ENCODE data around the gene CES1. TPM values are rescaled to one million over a fixed set of nuclear protein-coding genes. Genes with fewer than 3 reads are reported as not detected.

CES1 gene
- total RNA-seq, 1 experiment from 2014 or later: 1.5 TPM

DNA sequence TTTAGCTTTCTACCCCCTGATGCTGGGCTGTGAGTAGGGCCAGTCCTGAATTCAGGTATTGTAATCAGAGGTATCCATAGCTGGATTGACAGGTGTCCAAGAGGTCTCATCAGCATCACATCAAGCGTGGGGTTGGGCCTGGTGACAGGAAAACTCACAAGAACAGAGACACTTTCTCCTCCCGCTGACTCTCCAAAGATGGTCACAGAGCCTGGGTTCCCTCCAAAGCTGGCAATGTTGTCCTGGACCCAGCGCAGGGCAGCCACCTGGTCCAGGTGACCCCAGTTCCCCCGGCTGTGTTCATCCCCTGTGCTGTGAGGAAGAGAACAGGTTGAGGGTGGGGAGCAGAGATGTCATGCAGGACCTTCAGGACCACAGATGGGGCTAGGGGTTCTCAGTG lies 11.7 kb downstream of the CES1 start (continued):
- TF ChIP-seq ETV6 (CRISPR knock-in tag; IDR thresholded peaks at IDR 0.05): no peak
- TF ChIP-seq, protein P1, sequence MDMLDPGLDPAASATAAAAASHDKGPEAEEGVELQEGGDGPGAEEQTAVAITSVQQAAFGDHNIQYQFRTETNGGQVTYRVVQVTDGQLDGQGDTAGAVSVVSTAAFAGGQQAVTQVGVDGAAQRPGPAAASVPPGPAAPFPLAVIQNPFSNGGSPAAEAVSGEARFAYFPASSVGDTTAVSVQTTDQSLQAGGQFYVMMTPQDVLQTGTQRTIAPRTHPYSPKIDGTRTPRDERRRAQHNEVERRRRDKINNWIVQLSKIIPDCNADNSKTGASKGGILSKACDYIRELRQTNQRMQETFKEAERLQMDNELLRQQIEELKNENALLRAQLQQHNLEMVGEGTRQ (CRISPR knock-in tag; IDR thresholded peaks at IDR 0.05): no peak

DNA sequence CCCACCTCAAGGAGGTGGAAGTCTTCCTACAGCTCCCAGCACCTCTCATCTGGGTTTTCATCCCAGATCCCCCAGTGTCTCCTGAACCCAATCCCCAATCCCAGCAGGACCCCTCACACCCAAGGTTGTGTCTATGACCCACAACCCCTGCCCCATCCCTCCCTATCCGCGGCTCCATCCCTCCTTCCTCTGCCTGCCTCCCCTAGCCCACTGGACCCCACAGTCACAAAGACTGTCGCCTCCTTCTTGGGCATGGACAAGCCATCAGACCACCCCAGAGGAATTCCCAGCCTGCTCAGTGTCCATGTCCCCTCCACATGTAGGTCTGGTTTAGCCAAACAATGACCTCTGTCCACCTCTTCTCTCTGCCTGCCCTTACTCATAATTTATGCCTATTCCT lies 12.3 kb downstream of the CES1 start:
- POLR2A ChIA-PET: no interaction called here
- no peak overlapping the region for H3K27ac Mint-ChIP-seq
- H3K4me1 Mint-ChIP-seq: no peaks in the 10 kb centered on the region
- no peak for TF ChIP-seq PRRX2 (CRISPR knock-in tag; IDR thresholded peaks at IDR 0.05)
- TF ChIP-seq ZNF317 (CRISPR knock-in tag; IDR thresholded peaks at IDR 0.05; ENCODE audit: borderline replicate concordance, low read depth): no peak
- TF ChIP-seq, protein P2, sequence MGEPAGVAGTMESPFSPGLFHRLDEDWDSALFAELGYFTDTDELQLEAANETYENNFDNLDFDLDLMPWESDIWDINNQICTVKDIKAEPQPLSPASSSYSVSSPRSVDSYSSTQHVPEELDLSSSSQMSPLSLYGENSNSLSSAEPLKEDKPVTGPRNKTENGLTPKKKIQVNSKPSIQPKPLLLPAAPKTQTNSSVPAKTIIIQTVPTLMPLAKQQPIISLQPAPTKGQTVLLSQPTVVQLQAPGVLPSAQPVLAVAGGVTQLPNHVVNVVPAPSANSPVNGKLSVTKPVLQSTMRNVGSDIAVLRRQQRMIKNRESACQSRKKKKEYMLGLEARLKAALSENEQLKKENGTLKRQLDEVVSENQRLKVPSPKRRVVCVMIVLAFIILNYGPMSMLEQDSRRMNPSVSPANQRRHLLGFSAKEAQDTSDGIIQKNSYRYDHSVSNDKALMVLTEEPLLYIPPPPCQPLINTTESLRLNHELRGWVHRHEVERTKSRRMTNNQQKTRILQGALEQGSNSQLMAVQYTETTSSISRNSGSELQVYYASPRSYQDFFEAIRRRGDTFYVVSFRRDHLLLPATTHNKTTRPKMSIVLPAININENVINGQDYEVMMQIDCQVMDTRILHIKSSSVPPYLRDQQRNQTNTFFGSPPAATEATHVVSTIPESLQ (CRISPR knock-in tag; IDR thresholded peaks at IDR 0.05): no peak
- TF ChIP-seq SP1 (CRISPR knock-in tag; conservative IDR thresholded peaks at IDR 0.05): no peak
- TF ChIP-seq, protein P3, sequence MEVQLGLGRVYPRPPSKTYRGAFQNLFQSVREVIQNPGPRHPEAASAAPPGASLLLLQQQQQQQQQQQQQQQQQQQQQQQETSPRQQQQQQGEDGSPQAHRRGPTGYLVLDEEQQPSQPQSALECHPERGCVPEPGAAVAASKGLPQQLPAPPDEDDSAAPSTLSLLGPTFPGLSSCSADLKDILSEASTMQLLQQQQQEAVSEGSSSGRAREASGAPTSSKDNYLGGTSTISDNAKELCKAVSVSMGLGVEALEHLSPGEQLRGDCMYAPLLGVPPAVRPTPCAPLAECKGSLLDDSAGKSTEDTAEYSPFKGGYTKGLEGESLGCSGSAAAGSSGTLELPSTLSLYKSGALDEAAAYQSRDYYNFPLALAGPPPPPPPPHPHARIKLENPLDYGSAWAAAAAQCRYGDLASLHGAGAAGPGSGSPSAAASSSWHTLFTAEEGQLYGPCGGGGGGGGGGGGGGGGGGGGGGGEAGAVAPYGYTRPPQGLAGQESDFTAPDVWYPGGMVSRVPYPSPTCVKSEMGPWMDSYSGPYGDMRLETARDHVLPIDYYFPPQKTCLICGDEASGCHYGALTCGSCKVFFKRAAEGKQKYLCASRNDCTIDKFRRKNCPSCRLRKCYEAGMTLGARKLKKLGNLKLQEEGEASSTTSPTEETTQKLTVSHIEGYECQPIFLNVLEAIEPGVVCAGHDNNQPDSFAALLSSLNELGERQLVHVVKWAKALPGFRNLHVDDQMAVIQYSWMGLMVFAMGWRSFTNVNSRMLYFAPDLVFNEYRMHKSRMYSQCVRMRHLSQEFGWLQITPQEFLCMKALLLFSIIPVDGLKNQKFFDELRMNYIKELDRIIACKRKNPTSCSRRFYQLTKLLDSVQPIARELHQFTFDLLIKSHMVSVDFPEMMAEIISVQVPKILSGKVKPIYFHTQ (CRISPR knock-in tag; IDR thresholded peaks at IDR 0.05): no peak
- TF ChIP-seq, protein P4, sequence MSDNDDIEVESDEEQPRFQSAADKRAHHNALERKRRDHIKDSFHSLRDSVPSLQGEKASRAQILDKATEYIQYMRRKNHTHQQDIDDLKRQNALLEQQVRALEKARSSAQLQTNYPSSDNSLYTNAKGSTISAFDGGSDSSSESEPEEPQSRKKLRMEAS (CRISPR knock-in tag; IDR thresholded peaks at IDR 0.05): no peak
- TF ChIP-seq IRF2 (CRISPR knock-in tag; IDR thresholded peaks at IDR 0.05; ENCODE audit: borderline replicate concordance, low read depth): no peak
- TF ChIP-seq, protein P1 (CRISPR knock-in tag; IDR thresholded peaks at IDR 0.05): no peak
- TF ChIP-seq, protein P5, sequence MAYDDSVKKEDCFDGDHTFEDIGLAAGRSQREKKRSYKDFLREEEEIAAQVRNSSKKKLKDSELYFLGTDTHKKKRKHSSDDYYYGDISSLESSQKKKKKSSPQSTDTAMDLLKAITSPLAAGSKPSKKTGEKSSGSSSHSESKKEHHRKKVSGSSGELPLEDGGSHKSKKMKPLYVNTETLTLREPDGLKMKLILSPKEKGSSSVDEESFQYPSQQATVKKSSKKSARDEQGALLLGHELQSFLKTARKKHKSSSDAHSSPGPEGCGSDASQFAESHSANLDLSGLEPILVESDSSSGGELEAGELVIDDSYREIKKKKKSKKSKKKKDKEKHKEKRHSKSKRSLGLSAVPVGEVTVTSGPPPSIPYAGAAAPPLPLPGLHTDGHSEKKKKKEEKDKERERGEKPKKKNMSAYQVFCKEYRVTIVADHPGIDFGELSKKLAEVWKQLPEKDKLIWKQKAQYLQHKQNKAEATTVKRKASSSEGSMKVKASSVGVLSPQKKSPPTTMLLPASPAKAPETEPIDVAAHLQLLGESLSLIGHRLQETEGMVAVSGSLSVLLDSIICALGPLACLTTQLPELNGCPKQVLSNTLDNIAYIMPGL (CRISPR knock-in tag; IDR thresholded peaks at IDR 0.05): no peak
- TF ChIP-seq GABPB1 (CRISPR knock-in tag; IDR thresholded peaks at IDR 0.05): no peak
- TF ChIP-seq ZNF121 (CRISPR knock-in tag; IDR thresholded peaks at IDR 0.05): no peak
- TF ChIP-seq, protein P6, sequence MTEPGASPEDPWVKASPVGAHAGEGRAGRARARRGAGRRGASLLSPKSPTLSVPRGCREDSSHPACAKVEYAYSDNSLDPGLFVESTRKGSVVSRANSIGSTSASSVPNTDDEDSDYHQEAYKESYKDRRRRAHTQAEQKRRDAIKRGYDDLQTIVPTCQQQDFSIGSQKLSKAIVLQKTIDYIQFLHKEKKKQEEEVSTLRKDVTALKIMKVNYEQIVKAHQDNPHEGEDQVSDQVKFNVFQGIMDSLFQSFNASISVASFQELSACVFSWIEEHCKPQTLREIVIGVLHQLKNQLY (CRISPR knock-in tag; IDR thresholded peaks at IDR 0.05): no peak
- TF ChIP-seq KAT7 (CRISPR knock-in tag; IDR thresholded peaks at IDR 0.05; ENCODE audit: borderline replicate concordance): no peak
- TF ChIP-seq ESRRA (CRISPR knock-in tag; IDR thresholded peaks at IDR 0.05; ENCODE audit: borderline replicate concordance): no peak
- TF ChIP-seq, protein P7, sequence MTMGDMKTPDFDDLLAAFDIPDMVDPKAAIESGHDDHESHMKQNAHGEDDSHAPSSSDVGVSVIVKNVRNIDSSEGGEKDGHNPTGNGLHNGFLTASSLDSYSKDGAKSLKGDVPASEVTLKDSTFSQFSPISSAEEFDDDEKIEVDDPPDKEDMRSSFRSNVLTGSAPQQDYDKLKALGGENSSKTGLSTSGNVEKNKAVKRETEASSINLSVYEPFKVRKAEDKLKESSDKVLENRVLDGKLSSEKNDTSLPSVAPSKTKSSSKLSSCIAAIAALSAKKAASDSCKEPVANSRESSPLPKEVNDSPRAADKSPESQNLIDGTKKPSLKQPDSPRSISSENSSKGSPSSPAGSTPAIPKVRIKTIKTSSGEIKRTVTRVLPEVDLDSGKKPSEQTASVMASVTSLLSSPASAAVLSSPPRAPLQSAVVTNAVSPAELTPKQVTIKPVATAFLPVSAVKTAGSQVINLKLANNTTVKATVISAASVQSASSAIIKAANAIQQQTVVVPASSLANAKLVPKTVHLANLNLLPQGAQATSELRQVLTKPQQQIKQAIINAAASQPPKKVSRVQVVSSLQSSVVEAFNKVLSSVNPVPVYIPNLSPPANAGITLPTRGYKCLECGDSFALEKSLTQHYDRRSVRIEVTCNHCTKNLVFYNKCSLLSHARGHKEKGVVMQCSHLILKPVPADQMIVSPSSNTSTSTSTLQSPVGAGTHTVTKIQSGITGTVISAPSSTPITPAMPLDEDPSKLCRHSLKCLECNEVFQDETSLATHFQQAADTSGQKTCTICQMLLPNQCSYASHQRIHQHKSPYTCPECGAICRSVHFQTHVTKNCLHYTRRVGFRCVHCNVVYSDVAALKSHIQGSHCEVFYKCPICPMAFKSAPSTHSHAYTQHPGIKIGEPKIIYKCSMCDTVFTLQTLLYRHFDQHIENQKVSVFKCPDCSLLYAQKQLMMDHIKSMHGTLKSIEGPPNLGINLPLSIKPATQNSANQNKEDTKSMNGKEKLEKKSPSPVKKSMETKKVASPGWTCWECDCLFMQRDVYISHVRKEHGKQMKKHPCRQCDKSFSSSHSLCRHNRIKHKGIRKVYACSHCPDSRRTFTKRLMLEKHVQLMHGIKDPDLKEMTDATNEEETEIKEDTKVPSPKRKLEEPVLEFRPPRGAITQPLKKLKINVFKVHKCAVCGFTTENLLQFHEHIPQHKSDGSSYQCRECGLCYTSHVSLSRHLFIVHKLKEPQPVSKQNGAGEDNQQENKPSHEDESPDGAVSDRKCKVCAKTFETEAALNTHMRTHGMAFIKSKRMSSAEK (CRISPR knock-in tag; IDR thresholded peaks at IDR 0.05; ENCODE audit: borderline replicate concordance): no peak
- no peak for TF ChIP-seq SOX15 (CRISPR knock-in tag; IDR thresholded peaks at IDR 0.05)
- TF ChIP-seq CREM (CRISPR knock-in tag; IDR thresholded peaks at IDR 0.05): no peak
- H3K9me3 Mint-ChIP-seq: peaks cover 7% of the 10 kb centered on the region; the same call in 1 of the 2 replicates
- no peak for ATAC-seq
- H3K36me3 Mint-ChIP-seq: no peaks in the 10 kb centered on the region
- CTCF ChIA-PET: no interaction called here
- DNase-seq (ENCODE audit: low spot score): no peak
- no peak overlapping the region for H3K4me3 Mint-ChIP-seq
- peaks cover 11% of the 10 kb centered on the region for H3K27me3 Mint-ChIP-seq (ENCODE audit: low read depth)
